ENCODE data around the gene CRHR1.

CRHR1 gene

DNA sequence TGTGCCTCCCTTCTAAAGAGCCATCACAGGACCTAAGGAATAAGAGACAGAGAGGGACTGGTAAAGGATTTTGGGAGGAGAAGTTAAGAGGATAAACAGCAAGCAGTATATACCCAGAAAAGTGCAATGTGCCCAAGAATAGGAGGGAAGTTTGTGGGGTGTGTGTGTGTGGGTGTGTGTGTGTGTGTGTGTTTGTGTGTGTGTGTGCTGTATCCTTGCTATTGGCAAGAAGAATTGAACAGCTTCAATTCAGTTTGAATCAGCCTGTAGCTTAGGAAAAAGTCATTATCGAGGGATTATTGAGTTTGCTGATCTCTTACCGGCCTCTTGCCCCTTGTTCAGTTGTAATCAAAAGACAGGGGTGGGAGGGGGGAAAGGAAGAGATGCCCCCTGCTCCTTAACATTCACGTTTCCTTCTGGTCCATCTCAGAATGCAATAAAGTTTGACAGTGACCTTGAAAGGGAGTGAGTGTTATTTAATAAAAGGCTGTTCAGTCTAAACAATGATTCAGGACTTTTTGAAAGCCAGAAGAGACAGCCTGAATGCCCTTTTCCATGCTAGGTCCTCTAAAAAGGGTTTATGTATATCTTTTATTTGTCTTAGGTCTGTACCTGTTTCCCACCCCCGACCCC is 86.3 kb downstream of the CRHR1 start:
- DNase-seq = no peak

DNA sequence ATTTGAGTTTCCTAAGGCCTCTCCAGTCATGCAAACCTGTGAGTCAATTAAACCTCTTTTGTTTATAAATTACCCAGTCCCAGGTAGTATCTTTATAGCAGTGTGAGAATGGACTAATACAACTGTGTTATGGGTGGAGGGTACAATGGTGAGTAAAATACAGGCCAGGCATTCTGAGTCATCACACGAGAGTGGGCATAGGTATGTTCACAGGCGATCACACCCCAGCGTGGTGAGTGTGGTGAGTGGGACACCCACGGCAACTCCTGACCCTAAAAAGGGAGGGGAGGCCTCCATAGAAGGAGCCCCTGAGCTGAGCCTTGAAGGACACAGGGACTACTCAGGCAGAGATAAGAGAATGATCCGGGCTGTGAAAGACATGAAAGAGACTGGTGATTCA is 87.6 kb downstream of the CRHR1 start:
- DNase-seq = no peak

DNA sequence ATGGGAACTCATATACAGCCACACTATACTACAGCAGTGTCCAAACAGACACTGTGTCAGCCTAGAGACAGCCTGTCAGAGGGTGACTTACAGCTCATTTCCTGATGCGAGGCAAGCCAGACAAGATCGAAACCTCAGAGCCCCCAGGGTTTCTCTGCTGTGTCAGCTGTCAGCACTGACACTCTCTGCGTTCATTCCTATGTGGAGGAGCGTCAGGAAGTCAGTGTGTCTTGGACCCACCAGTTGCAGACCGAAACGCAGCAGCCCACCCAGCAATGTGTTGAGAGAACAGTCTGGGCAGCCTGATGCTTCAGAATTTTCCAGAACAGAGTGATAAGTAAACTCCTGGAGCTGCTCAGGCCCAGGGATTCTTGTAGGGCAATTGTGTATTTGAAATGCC is 89.6 kb downstream of the CRHR1 start:
- no peak for DNase-seq

- no peak for DNase-seq
These were observed 90.0 kb downstream of the CRHR1 start for GRCh38 chr17:45874151-45874550.

DNA sequence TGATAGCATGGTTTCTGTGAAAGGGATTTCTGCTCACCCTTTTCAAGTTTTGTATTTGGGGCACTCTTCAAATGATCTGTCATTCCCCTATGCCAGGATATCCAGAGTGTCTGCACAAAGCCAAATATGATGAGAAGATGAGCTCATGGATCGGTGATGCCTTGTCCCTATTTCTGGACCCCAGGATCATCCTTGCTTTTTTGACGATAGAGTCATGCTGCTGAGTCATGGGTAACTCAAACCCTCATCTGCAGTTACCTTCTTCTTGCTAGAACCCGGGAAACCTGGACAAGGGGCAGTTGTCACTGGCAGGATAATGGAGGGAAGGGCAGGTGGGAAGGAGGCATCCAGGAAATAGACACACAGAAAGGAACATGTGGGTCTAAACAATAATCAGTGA is 92.4 kb downstream of the CRHR1 start:
- DNase-seq = no peak

- DNase-seq = no peak
These were observed 93.3 kb downstream of the CRHR1 start for GRCh38 chr17:45877467-45877866.

DNA sequence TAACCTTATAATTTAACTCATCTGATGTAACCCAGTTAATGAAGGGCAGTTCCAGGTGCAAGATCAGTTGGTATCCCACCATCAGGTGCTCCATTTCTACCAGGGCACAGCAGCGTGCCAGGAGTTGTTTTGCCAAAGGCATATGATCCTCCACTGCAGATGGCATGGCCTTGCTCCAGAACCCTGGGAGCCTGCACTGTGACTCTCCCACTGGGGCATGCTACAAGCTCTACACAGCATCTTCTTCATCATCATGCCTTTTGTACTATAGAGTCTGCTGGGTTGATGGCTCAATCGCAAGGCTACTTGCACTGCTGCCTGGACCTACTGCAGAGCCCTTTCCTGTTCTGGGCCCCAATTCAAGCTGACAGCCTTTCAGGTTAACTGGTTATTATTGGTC is 98.9 kb downstream of the CRHR1 start:
- no peak for DNase-seq
